Dermis microvascular lymphatic vessel endothelial cell (primary cell): ENCODE measurements around the gene KRTAP15-1. TPM values are rescaled to one million over a fixed set of nuclear protein-coding genes. Genes with fewer than 3 reads are reported as not detected.

Experiments used
- DNase-seq, 2 donors: peaks; one replicate each; pipeline versions ENCODE4 v3.0.0 to v3.0.0-alpha.2; 2010; ENCODE audit warnings: low read depth in 2 of 2
- total RNA-seq: library from RNA; depleted of rRNA; stranded (reverse); fragments of >200 nt; gene quantifications from 2 replicates; pipeline ENCODE4 v1.2.1, GENCODE V29; 2014

Gene KRTAP15-1
- total RNA-seq, 1 donor from 2014 or later, result not detected

GRCh38 chr21:30487336-30487735 lies 47.3 kb downstream of the KRTAP15-1 start, which contains the start of gene KRTAP19-2:
TSS of gene KRTAP19-2 (minus strand) at chr21:30487436. CDS start at chr21:30487348, 88 bp downstream.
- DNase-seq, result no peak

Other genes starting within 250 kb of the KRTAP15-1 start
- not detected in 2 replicates for gene CLDN8, start 224.2 kb upstream of the KRTAP15-1 start, total RNA-seq
- gene KRTAP24-1, start 157.3 kb upstream of the KRTAP15-1 start, total RNA-seq, result not detected in 2 replicates
- gene KRTAP25-1, start 150.8 kb upstream of the KRTAP15-1 start, total RNA-seq, result not detected in 2 replicates
- gene KRTAP26-1, start 120.0 kb upstream of the KRTAP15-1 start, total RNA-seq, result not detected in 2 replicates
- gene KRTAP27-1, start 102.6 kb upstream of the KRTAP15-1 start, total RNA-seq, result not detected in 2 replicates
- not detected in 2 replicates for gene KRTAP23-1, start 91.7 kb upstream of the KRTAP15-1 start, total RNA-seq
- not detected in 2 replicates for gene KRTAP13-2, start 68.0 kb upstream of the KRTAP15-1 start, total RNA-seq
- gene KRTAP13-1, start 44.2 kb upstream of the KRTAP15-1 start, total RNA-seq, result not detected in 2 replicates
- gene KRTAP13-3, start 14.3 kb upstream of the KRTAP15-1 start, total RNA-seq, result not detected in 2 replicates
- gene KRTAP13-4, start 10.1 kb upstream of the KRTAP15-1 start, total RNA-seq, result not detected in 2 replicates
- not detected in 2 replicates for gene KRTAP19-1, start 40.1 kb downstream of the KRTAP15-1 start, total RNA-seq
- gene KRTAP19-2, start 47.2 kb downstream of the KRTAP15-1 start, total RNA-seq, result not detected in 2 replicates
- gene KRTAP19-3, start 51.7 kb downstream of the KRTAP15-1 start, total RNA-seq, result not detected in 2 replicates
- gene KRTAP19-4, start 56.9 kb downstream of the KRTAP15-1 start, total RNA-seq, result not detected in 2 replicates
- gene KRTAP19-5, start 61.9 kb downstream of the KRTAP15-1 start, total RNA-seq, result not detected in 2 replicates
- not detected in 2 replicates for gene KRTAP19-6, start 101.6 kb downstream of the KRTAP15-1 start, total RNA-seq
- gene KRTAP19-7, start 121.0 kb downstream of the KRTAP15-1 start, total RNA-seq, result not detected in 2 replicates
- gene KRTAP22-2, start 150.1 kb downstream of the KRTAP15-1 start, total RNA-seq, result not detected in 2 replicates
- gene KRTAP6-3, start 152.2 kb downstream of the KRTAP15-1 start, total RNA-seq, result not detected in 2 replicates
- gene KRTAP6-2, start 158.6 kb downstream of the KRTAP15-1 start, total RNA-seq, result not detected in 2 replicates
- not detected in 2 replicates for gene KRTAP22-1, start 160.8 kb downstream of the KRTAP15-1 start, total RNA-seq
- gene KRTAP6-1, start 173.7 kb downstream of the KRTAP15-1 start, total RNA-seq, result not detected in 2 replicates
- gene KRTAP20-1, start 176.2 kb downstream of the KRTAP15-1 start, total RNA-seq, result not detected in 2 replicates
- not detected in 2 replicates for gene KRTAP20-4, start 180.4 kb downstream of the KRTAP15-1 start, total RNA-seq
- gene KRTAP20-2, start 194.9 kb downstream of the KRTAP15-1 start, total RNA-seq, result not detected in 2 replicates
- not detected in 2 replicates for gene KRTAP20-3, start 202.6 kb downstream of the KRTAP15-1 start, total RNA-seq